GM15510 (cell line): ENCODE data around the gene PRMT1.

Experiments used
- POLR2A ChIP-seq: IDR thresholded peaks from 3 replicates; pipeline ENCODE4 v1.6.1; 2011; ENCODE audit warnings: borderline replicate concordance; ENCODE audit not compliant: insufficient read length; ENCODE audit errors: extremely low read depth

The PRMT1 gene

DNA sequence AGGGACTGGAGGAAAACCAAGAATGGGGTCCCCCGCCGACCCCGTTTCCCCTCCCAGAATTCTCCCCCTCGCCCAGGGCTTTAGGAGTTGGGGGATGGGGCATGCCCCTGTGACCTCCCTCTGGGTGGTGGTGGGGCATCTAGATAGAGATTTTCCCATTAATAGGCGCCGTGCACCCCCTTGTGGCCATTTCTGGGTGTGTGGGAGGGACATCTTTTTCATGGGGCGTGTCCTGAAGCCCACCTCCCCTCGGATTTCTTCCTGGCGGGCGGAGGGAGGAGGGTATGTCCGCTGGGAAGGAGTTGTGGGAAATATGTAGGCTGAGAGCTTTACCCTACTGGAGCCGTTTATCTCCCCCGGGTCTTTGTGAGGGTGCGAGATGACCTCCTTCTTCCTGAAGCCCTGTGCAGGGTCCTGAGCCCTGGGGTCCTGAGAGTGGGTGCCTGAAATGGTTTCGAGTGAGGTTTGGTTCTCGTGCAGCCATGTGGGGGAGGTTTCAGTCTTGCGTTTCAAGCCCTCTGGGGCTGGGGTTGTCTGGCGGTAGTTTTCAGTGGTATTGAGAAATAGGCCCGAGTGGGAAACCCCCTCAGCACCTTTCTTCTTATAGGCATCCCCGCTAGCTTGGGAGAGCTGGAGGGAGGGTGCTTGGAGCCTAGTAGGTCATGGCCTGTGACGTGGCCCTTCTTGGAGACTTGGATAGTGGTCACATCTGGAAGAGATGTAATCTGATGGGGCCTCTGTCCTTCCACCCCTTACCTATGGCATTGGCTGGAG is 1.0 kb downstream of the PRMT1 start:
- no peak for TF ChIP-seq POLR2A

GRCh38 chr19:49678985-49679770 is 2.1 kb downstream of the PRMT1 start:
- TF ChIP-seq POLR2A, result no peak

GRCh38 chr19:49679771-49680413 is 2.8 kb downstream of the PRMT1 start:
- no peak for TF ChIP-seq POLR2A

DNA sequence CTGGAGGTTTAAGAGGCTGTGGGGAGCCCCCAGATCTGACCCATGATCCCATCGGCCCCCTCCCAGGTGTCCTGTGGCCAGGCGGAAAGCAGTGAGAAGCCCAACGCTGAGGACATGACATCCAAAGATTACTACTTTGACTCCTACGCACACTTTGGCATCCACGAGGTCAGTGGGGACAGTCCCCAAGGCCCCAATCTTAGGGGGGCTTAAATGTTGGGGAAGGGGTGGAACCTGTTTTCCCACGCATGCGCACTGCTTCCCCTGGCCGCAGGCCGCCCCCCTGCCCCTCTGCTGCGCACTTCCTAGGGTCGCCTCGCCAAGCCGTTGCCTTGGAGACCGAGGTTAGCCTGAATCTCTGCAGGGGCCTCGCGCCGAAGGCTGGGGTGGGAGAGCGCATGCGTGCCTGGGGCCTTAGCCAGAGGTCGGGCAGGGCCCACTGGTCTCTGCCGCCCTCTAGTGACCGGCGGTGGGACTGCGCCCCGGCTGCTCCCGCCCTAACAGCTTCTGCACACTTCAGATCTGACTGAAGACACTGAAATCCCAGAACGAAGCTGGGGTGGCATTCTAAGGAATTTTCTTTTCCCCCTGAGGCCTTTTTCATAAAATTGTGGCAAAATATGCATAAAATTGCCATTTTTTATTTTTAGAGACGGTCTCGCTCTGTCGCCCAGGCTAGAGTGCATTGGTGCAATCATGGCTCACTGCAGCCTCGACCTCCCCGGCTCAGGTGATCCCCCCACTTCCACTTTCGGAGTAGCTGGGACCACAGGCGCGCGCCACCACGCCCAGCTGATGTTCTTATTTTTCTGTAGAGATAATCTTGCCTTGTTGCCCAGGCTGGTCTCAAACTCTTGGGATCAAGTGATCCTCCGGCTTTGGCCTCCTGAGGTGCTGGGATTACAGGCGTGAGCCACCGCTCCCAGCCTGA is 3.6 kb downstream of the PRMT1 start:
- no peak for TF ChIP-seq POLR2A

DNA sequence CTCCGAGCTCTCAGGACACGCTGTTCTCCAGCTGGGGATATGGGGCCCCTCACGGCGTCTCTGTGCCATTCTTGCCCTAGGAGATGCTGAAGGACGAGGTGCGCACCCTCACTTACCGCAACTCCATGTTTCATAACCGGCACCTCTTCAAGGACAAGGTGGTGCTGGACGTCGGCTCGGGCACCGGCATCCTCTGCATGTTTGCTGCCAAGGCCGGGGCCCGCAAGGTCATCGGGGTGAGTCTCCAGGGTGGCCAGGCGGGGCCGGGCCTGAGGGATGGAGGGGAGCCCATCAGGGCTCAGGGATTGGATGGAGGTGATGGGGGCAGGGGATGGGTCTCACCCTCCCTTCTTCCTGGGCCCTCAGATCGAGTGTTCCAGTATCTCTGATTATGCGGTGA is 4.8 kb downstream of the PRMT1 start:
- TF ChIP-seq POLR2A, result no peak

DNA sequence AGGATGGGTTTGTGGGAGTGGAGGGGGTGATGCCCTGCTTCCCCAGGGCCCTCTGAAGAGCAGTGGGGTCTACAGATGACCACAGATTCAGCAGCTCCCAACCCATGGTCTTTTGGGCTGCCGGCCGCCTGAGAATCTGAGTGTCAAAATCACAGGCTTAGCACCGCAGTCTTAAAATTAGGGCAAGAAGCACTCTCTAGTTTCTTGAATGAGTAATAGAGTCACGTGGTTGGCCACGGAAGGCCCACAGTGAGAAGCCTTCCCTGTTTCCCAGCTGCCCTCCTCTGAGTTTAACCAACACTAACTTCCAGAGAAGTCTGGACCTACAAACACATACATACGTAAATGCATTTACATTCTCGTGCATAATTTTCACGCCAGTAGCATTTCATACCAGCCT is 5.2 kb downstream of the PRMT1 start:
- TF ChIP-seq POLR2A, result no peak

- TF ChIP-seq POLR2A, result peak; percentile 10
Observed at GRCh38 chr19:49683814-49684250, 6.8 kb downstream of the PRMT1 start.

GRCh38 chr19:49684251-49684982 is 7.3 kb downstream of the PRMT1 start:
- TF ChIP-seq POLR2A, result peak; percentile 16

DNA sequence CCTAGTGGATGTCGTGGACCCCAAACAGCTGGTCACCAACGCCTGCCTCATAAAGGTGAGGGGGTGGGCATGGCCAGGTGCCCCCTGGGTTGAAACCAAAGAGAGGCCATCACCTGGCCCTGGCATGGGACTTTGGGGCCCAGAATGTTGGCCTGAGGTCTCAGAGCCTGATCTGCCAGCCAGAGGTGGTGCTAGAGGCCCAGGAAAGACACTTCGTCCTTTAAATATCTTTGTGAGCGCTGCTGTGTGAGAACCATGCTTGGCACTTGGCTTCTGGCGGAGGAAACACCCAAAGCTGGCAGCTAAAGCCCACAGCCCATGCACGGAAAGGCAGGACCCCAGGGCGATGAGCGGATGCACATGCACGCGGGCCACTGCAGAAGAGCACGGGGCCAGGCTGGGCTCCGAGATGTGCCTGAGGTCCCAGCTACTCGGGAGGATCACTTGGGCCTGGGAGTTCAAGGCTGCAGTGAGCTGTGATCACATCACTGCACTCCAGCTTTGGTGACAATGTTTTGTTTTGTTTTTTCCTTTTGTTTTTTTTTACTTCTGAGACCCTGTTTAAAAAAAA is 8.0 kb downstream of the PRMT1 start:
- no peak for TF ChIP-seq POLR2A

DNA sequence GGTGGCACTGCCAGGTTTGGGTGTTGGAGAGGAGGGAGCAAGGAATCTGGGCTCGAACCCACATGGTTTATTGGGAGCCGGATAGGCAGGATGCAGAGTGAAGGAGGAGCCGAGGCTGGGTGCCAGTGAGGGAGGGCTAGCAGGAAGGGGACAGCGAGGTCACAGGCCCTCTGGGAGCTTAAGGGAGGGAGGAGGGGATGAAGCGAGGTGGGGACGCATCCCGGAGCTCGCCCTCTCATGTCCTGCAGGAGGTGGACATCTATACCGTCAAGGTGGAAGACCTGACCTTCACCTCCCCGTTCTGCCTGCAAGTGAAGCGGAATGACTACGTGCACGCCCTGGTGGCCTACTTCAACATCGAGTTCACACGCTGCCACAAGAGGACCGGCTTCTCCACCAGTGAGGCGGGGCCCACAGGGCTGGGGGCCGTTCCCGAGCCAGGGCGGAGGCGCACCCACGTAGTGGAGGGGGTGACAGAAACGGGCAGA is 8.8 kb downstream of the PRMT1 start:
- peak; percentile 14 for TF ChIP-seq POLR2A

- TF ChIP-seq POLR2A, result no peak
Observed at GRCh38 chr19:49686503-49687088, 9.5 kb downstream of the PRMT1 start.

- TF ChIP-seq POLR2A, result no peak
Observed at GRCh38 chr19:49687150-49687549, 10.1 kb downstream of the PRMT1 start.

DNA sequence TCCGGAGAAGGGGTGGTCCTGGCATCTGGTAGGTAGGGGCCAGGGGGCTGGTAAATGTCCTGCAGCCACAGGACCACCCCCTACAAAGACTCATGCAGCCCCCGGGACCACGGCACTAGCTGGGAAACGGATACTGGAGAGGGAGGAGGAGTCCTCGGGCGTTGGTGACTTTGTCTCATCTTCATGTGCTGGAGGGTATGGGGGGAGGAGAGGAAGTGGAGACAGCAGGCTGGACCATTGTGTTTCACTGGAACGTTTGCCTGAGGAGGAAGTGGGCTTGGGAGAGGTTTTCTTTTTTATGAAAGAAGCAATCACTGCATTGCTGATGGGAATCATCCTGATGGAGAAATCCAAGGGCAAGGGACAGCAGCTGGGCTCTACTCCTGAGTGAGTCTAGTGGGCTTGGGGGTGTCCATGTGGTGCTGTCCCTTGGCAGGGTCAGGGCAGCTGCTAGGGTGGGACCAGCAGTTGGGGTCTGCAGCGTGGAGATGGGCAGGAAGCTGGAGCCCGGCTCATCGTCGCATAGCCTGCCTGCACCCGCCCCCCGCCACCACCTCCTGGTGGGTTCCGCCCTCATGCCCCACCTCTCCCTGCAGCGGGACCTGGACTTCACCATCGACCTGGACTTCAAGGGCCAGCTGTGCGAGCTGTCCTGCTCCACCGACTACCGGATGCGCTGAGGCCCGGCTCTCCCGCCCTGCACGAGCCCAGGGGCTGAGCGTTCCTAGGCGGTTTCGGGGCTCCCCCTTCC is 10.7 kb downstream of the PRMT1 start:
- no peak for TF ChIP-seq POLR2A
